ENCODE measurements around the gene PIK3C3.
"Not testable (repeated sequence)": the region's sequence is repeated elsewhere in the genome, so short reads cannot be mapped to it uniquely, and the experiment has no call there.

PIK3C3 gene

DNA sequence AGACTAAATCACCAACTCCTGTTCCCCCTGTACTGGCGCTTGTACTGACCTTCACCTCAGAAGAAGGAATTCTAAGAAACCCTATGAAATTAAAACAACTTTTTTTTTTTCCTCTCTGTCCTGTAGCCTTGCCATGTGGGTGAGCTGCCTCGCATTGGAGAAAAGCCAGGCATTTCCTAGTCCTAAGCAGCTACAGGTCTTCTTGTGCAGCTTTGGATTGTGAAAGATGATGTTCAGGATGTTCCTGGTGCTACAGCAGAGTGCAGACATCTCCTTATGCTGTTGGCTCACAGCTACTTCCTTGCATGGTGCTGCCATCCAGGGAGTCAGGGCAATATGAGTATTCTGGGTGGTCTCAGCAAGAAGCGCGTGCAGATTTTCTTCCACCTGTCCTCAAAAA, 11.9 kb downstream of the PIK3C3 start:
- no peak for ATAC-seq

DNA sequence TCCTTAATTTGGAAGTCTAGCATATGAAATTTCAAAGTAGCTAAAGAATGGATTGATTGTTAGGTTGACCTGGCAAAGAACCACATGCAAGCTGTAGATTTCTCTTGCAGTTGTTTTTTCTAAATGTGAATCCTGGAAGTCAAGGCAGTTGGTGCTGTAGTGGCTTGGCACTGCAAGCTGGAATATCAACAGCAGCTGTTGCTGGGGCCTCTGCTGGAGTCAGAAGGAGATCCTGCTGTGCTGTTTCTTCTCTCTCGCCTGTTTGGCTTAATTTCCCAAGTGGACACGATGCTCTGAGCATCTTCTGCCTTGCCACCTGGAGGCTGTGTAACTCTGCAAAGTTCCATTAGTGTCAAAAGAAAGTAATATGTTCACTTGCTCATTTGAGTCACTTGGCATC, 12.6 kb downstream of the PIK3C3 start:
- no peak for ATAC-seq

DNA sequence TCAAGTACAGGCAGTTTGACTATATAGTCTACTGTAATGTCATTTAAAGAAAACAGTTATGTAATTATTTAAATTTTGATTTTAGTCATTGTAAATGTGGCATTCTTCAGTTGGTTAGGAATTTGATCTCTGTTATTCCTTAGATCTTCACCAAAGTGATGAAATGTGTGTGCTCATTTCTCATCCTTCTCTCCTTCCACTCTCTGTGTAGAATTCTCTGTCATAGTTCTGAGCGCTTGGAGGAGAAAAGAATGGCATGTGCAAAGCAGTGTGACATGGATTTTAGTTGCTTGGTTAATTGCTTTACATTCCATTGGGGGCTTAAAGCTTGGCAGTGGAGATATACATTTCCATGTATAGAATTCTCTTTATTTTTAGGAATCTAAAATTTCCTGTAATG, 14.8 kb downstream of the PIK3C3 start:
- ATAC-seq, result no peak

DNA sequence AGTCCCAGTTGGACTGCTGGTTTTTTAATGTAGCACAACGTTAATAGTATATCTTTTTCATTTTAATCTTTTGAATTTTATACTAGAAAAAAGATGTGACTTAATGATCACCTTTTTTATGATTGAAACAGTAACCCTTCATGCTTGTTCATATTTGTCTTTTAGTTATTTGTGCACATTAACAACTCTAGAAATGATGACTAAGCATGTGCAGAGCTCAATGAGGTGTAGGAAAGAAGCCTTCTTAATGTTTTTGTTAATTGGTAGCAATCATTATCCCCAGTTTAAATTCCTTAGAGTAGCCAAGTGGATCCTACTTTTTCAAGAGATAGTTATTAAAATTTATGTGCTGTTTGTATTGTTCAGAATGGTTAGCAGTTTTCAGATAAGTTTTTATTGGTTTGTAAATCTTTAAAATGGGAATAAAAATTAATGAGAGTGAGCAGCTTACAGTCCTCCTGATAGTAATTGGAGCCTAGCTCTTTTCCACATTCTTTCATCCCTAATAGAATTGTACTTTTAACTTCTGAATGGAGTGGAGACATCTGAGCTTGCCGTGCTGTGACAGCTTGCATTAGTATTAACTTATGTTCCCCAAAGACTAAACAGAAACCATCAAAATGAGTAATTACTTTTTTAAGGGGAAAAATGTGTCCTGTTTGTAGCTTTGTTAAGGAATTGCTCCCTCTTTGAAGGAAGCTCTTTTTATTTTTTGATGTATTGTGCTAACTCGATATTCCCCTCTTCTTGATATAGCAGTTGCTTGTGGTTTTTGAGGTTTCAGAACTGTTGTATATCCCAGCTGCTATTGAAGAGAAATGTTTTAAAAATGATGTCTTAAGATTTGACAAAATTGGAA, 17.3 kb downstream of the PIK3C3 start:
- ATAC-seq, result no peak

DNA sequence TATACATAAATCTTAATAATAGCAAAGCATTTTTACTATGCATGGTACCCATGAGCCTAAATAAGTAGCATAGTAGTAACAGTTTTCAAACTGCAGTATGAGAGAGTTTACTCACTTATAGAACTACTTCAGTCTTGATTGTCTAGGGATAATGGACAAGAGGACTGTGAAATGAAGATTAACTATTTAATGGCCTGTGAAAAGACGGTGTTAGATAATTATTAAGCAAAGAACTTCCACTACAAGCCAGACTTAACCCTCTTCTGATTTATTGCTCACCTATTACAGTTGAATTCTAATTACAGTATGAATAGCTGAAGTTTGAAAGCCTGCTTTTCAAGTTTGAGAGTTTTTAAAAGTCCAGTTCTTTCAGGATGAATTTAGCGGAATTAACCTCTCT, 18.9 kb downstream of the PIK3C3 start:
- no peak for ATAC-seq

DNA sequence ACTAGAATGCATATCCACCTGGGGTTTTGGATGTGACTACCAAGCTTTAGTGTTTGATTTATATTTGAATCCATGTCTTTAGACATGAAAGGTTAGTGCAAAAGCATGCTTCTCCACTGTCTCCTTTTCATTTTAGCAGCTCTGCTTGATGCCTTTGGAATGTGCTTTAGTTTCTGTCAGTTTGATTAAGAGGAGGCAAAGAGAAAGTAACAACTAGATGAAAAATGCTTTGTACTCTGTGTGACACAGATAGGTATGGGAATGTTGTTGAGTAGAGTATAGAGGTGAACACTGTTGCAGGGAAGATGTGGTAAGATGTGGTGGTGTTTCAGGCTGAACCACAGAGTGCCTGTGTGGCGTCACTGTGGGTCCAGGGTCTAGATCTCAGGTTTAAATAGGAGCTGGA, 19.8 kb downstream of the PIK3C3 start:
- ATAC-seq, result peak; percentile 32 to 41

DNA sequence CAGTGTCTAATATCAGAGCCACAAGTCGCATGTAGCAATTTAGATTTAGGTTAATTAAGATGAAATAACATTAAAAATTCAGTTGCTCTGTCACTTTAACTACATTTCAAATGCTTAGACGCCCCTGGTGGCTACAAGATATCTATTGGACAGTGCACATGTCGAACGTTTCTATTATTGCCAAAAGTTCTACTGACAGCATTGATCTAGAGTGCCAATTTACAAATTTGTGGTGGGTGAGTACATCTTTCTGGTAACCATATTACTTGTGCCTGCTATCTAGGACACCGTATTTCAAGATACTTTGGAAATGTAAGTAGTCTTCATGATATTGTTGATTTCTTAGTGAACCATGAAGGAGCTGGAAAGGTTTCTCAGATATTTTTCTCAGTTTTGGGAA, 20.2 kb downstream of the PIK3C3 start:
- ATAC-seq, result no peak

DNA sequence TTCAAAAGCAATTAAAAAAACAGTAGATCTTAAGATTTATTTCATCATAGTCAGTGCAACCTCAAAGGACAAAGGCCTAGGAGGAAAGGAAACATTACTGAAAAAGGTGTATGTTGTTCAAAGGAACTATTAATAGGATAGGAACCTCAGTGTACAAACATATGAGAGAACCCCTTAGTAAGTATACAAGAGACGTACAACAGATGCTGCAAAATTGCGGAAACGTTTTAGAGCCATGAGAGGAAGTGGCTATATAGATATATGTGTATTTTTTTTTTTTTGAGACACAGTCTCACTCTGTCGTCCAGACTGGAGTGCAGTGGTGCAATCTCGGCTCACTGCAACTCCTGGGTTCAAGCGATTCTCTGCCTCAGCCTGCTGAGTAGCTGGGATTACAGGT, 22.2 kb downstream of the PIK3C3 start:
- ATAC-seq, result no peak

DNA sequence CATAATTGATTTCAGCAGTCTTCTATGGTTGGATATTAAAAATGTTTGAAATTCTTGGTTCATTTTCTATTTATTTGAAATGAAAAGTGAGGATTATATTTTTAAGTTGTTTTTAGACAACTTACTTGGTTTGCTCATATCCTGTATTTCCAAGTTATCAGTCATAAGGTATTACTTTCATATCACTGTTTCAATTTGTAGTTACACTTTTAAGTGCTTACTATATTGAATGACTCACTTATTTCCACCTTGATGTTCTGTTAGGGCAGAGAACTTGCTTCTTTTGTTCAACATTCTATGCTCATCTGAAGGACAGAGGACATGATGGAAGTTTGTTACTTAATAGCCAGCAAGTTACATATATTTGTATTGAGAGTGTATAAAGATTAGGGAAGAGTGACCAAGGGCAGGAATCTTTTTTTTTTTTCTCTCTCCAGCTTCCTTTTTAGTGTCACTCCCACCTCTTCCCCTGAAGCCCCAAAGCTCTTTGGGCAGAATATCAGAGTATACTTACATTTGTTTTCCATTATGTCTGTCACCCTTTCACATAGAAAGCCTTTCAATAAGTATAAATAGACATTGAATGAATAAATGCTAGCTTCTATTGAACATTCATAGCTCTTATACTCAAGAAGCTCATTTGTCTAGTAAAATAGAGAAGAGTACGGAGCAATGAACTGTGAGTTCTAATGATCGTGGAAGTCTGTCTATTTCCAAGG, 28.1 kb downstream of the PIK3C3 start:
- ATAC-seq, result peak; percentile 91 to 93

DNA sequence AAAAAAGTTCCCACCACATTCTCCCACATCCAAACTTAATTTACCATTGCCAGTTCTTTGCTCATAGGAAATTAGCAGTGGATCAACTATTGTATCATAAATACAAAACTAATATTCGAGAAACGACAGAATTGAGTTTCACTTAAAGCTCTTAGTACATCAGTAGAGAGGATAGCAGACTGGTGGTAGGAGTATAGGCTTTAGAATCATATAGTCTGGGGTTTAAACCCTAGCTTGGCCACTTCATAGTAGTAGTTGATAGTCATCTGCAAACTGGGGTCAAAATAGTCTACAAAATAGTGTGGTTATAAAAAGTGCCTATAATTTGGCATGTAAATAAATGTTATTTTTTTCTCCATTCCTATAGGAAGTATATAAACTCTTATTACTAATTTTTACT, 30.9 kb downstream of the PIK3C3 start:
- ATAC-seq, result no peak

DNA sequence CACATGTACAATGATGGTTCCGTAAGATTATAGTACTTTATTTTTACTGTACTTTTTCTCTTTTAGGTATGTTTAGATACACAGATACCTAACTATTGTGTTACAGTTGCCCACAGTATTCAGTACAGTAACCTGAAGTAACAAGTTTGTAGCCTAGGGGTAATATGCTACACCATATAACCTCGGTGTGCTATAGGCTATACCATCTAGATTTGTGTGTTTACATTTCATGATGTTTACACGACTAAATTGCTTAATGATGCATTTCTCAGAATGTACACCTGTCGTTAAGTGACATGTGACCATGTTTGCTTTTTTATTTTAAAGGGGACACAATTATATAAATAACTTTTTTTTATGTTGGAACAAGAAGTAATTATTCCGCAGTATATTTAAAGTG, 34.5 kb downstream of the PIK3C3 start:
- ATAC-seq, result no peak

DNA sequence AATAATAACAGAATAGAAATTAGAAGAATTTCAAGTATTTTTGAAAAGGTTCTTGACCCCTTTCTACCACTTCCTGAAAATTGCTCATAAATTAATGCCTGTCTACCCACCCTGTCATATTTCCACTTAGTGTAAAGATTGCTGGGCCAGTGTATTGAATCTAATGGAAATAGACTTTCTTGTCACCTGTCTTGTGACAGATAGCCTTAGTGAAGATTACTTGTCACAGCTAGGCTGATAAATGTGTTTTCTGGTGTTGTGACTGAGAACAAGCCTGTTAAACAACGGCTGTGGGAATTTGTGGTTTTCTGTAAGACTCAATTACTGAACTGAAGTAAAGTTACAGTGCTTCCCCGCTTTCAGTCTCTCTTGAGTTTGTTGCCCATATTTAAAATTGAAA, 37.0 kb downstream of the PIK3C3 start:
- no peak for ATAC-seq

DNA sequence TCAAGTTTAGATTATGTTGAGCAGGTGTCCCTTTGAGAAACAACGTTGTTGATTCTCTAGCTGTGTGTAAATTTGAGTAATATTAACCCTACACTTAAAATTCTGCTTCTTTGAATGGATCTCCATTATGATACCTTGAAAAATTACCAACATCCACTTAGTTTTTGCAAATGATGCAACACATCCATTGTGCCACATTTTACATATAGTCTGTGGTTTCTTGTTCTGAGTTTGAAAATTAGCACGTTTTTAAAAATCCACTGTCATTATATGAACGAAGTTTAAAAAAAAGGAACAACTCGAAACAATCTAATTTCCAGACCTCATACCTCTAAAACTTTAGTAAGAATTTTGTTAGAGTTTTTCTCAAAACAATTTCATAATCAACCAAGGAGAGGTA, 37.7 kb downstream of the PIK3C3 start:
- no peak for ATAC-seq

DNA sequence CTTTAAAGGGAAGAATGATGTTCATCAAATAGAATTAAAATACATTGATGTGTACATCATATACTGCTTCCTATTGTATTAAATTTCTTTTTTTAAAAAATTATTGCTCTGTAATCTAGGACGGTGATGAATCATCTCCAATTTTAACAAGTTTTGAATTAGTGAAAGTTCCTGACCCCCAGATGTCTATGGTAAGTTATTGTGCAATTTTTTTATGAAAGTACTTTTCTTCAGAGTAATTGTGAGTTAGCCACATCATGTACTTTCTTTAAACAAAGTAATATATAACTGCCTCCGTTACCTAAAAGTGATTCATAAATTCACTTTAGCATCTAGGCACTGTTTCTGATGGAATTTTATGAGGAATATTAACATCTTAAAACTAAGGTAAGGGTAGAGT, 38.1 kb downstream of the PIK3C3 start:
- ATAC-seq, result no peak

DNA sequence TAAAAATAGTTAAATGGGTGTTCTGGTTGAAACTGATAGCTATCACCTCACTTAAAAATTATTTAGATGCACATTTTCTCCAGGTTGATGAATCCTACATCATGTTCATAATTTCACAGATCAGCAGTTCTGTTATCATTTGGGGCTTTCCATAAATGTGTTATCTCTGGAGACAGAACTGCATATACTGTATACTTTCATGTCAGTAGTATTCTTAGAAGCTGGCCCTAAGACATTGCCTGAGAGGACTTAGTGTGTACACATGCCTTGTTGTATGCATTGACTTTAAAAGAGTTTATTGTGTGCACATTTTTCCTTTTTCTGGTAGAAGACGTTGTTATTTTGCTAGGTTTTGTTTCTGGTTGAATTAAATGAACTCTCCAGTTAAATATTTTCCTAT, 41.0 kb downstream of the PIK3C3 start:
- ATAC-seq, result no peak

DNA sequence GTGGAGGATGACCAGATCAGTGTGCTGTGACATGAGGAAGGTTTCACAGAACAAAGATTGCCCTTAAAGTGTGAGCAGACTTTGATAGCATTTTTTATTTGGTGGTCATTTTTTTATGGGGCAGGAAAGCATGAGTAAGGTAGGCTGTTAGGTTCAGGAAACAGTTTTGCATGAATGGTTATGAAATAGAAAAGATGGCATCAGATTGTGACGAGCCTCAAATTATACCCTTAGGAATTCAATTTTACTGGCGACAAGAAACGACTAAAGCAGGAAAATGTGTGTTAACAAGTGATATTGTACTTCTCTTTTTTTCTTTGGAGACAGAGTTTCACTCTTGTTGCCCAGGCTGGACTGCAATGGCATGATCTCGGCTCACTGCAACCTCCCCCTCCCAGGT, 44.7 kb downstream of the PIK3C3 start:
- ATAC-seq, result no peak

DNA sequence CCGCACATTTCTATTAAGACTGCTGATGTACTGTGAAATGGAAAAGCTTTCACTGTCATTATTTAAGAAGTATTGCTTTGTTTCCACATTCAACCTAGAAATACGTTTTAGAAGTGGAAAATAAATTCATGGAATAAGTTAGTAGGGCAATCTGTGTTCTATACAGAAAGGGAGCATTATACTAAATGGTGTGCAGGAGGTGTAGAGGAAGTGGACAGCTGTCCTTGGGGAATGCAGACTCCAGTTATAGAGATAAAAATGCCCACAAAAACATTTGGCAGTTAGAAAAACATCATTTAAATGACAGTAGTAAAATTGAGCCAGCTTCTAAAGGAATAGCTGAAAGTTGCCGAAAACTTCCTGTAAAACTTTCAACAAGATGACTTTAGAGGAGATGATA, 46.8 kb downstream of the PIK3C3 start:
- no peak for ATAC-seq

DNA sequence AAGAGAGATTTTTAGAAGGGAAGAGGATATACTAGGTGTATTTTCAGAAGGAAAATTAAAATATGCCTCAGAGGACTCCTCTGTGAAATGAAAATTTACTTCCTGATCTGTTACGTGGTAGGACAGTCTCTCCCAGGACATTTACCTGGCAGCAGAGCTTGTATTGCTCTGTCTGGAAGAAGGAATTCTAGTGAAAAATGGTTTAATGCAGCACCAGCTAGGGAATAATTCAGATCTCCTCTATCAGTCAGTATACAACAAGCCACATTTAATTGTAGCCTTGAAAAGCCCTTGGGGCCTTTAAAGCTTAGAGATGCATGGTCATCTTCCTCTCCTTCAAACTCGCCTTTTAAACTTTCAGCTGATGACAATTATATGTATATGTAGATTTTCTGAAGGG, 49.6 kb downstream of the PIK3C3 start:
- ATAC-seq, result no peak

DNA sequence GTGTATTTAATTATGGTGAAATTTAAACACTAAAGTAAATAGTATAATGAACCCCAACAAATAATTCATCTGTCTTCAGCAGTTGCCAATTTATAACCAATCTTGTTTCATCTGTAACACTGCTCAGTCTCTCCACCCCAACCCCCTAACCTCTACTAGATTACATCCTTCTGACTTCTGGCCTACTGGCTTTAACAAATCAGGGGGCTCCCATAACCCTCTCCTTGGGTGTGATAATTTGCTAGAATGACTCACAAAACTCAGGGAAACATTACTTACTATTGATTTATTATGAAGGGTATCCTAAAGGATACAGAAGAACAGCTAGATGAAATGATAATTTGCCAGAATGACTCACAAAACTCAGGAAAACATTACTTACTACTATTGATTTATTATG, 50.7 kb downstream of the PIK3C3 start:
- ATAC-seq, result no peak

DNA sequence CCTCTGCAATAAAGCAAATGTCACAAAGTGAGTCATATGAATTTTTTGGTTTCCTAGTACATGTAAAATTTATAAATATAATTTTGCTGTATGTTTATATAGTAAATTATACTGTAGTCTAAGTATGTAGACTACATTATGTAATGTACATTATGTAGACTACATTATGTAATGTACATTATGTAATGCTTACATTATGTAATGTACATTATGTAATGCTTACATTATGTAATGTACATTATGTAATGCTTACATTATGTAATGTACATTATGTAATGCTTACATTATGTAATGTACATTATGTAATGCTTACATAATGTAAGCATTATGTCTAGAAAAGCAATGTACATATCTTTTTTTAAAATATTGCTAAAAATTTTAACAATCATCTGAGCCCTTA, 54.4 kb downstream of the PIK3C3 start:
- ATAC-seq, result not testable (repeated sequence)

DNA sequence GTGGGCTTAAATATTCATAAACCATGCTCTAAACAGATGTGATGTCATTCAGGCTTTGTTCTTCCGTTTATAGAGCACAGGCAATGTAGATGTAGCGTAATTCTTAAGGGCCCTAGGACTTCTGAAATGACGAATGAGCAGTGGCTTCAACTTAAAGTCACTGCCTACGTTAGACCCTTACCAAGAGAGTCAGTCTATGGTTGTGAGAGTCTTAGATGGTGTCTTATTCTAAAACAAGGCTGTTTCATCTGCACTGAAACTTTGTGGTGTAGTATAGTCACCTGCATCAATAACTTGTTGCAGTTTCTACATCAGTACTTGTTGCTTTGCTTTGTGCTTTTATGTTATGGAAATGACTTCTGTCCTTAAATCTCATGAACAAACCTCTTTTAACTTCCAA, 56.0 kb downstream of the PIK3C3 start:
- ATAC-seq, result peak; percentile 68 to 69

DNA sequence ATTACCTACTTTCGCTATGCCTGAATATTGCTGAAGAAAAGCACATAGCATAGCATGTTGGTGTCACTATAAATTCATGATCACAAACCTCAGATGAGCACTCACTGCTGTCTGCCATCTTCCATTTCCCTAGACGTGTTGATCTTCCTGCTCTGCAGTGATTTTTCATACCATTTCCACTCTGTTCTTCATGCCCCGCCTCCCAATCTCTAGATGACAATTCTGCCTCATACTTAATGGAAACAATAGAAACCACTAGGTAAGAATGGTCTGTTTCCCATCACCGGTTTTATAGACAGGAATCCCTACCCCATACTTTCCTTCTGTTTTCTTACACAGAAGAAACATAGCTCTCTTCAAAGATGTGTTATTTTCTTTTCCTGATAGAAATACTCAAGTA, 63.8 kb downstream of the PIK3C3 start:
- no peak for ATAC-seq

DNA sequence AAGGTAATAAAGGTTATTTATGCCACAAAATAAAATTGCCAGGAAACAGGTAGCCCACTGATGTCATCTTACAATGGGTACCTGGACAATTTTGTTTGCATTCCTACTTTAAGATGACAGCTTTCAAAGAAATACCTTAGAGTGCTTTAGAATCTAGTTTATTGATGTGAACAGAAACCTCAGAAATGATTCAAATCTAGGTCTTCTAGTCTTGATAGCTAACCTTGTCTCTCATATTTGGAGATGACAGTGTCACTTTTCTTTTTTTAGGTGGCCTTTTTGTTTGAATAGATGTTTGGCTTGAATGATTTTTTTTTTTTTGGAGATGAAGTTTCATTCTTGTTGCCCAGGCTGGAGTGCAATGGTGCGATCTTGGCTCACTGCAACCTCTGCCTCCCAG, 69.1 kb downstream of the PIK3C3 start:
- peak; percentile 29 to 37 for ATAC-seq

DNA sequence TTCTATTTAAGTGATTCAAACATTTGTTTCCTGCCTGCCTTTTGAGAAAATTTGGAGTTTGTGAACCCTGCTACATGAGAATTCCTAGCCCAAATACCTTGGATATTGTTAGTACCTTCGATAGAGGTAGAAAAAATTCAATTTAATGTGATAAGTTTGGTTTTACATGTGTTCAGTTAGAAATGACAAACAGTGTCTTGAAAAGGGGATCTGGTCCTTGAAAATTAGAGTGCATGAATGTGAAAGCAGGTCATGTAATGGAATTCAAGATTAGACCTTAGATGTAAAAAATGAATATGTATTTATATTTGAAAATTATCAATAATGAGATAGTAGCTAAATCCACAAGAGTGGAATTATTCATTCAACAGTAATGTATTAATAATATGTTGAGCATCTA, 70.5 kb downstream of the PIK3C3 start:
- ATAC-seq, result no peak

All from activated CD4-positive, CD25-positive, alpha-beta regulatory T cell treated with anti-CD3 and anti-CD28 coated beads, Interleukin-2, amount 50 U/mL, for 24 hours (primary cell).